ENCODE data around the gene PECR. TPM values are rescaled to one million over a fixed set of nuclear protein-coding genes. Genes with fewer than 3 reads are reported as not detected.

The PECR gene
- total and polyA plus RNA-seq, 3 donors from 2014 or later: 3.0 to 4.0 (median 3.0) TPM

- intact Hi-C loops (cut with DNase I; ENCODE audit: low total_unique reads): loop anchor here (10.0 kb wide), 1 partner anchor 285 kb away; no protein-coding TSS in a partner anchor
- 89 to 91% methylated on average over 3 of the region's 3 CpGs for WGBS, 2 donors
- no peak for DNase-seq
- Histone ChIP-seq H3K27me3 (no peaks in the 10 kb centered on the region), H3K9me3 (no peaks in the 10 kb centered on the region), H3K27ac (no peak overlapping the region), H3K4me1 (peaks cover 9% of the 10 kb centered on the region), H3K36me3 (ENCODE audit: low read depth, missing control alignments) (no peaks in the 10 kb centered on the region), H3K4me3 (no peak overlapping the region)
- TF ChIP-seq CTCF (IDR thresholded peaks at IDR 0.05): no peak
- TF ChIP-seq POLR2A (IDR thresholded peaks at IDR 0.05): no peak
These were observed 38.4 kb upstream of the PECR start for GRCh38 chr2:216119986-216120385.

GRCh38 chr2:216119146-216119545 is 37.5 kb upstream of the PECR start:
- intact Hi-C loops (cut with DNase I; ENCODE audit: low total_unique reads): loop anchor here (10.0 kb wide), 1 partner anchor 286 kb away; no protein-coding TSS in a partner anchor
- H3K4me1 ChIP-seq: peaks cover 14% of the 10 kb centered on the region
- no peak overlapping the region for H3K4me3 ChIP-seq
- DNase-seq: no peak
- no peaks in the 10 kb centered on the region for H3K9me3 ChIP-seq
- 81 to 90% methylated on average over 2 of the region's 2 CpGs for WGBS, 2 donors
- no peak overlapping the region for H3K27ac ChIP-seq
- H3K27me3 ChIP-seq: no peaks in the 10 kb centered on the region
- no peaks in the 10 kb centered on the region for H3K36me3 ChIP-seq (ENCODE audit: low read depth, missing control alignments)
- TF ChIP-seq CTCF (IDR thresholded peaks at IDR 0.05) (no peak), POLR2A (IDR thresholded peaks at IDR 0.05) (no peak)

GRCh38 chr2:216118474-216118873 is 36.9 kb upstream of the PECR start:
- H3K9me3 ChIP-seq: no peaks in the 10 kb centered on the region
- intact Hi-C loops (cut with DNase I; ENCODE audit: low total_unique reads): loop anchor here (10.0 kb wide), 1 partner anchor 286 kb away; no protein-coding TSS in a partner anchor
- H3K4me1 ChIP-seq: peaks cover 15% of the 10 kb centered on the region
- no peaks in the 10 kb centered on the region for H3K27me3 ChIP-seq
- H3K36me3 ChIP-seq (ENCODE audit: low read depth, missing control alignments): no peaks in the 10 kb centered on the region
- no peak overlapping the region for H3K27ac ChIP-seq
- TF ChIP-seq CTCF (IDR thresholded peaks at IDR 0.05): no peak
- no peak for TF ChIP-seq POLR2A (IDR thresholded peaks at IDR 0.05)
- no peak overlapping the region for H3K4me3 ChIP-seq
- WGBS, 2 donors: 89 to 91% methylated on average over 1 of the region's 1 CpG
- no peak for DNase-seq

- no peak for DNase-seq
- intact Hi-C loops (cut with DNase I; ENCODE audit: low total_unique reads): loop anchor here (10.0 kb wide), 1 partner anchor 287 kb away; no protein-coding TSS in a partner anchor
- no peaks in the 10 kb centered on the region for H3K9me3 ChIP-seq
- H3K36me3 ChIP-seq (ENCODE audit: low read depth, missing control alignments): no peaks in the 10 kb centered on the region
- H3K27ac ChIP-seq: no peak overlapping the region
- TF ChIP-seq CTCF (IDR thresholded peaks at IDR 0.05): no peak
- TF ChIP-seq POLR2A (IDR thresholded peaks at IDR 0.05): no peak
- WGBS, 2 donors: 75 to 77% methylated on average over 4 of the region's 4 CpGs
- H3K27me3 ChIP-seq: no peaks in the 10 kb centered on the region
- H3K4me3 ChIP-seq: no peak overlapping the region
- H3K4me1 ChIP-seq: peaks cover 15% of the 10 kb centered on the region
These were observed 36.1 kb upstream of the PECR start for GRCh38 chr2:216117561-216118340.
